ENCODE results near the gene MED4. TPM values are rescaled to one million over a fixed set of nuclear protein-coding genes. Genes with fewer than 3 reads are reported as not detected.

The MED4 gene
- total RNA-seq, 2 experiments from 2014 or later: 48.9 to 56.1 TPM

DNA sequence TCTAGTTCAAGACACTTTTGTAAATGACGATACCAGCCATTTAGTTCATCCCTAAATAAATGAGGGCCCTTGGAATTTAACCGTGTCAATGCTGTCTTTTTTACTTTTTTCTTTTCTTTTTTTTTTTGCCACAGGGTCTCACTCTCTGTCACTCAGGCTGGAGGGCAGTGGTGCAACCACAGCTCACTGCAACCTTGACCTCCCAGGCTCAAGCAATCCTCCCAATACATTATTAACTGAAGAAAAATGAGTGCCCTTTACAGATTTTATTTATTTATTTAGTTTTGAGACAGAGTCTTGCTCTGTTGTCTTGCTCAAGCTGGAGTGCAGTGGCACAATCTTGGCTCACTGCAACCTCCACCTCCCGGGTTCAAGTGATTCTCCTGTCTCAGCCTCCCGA, 2.9 kb upstream of the MED4 start:
- Histone ChIP-seq H3K36me3 (ENCODE audit: insufficient read depth, low read length) (no peaks in the 10 kb centered on the region), H3K27ac (ENCODE audit: low read depth in 1 of 2, low read length in 2 of 2) (no peak overlapping the region), H3K9me3 (ENCODE audit: control insufficient read depth in 1 of 2, insufficient read depth in 1 of 2, low read length in 2 of 2) (peaks cover 0 to 5% of the 10 kb centered on the region in 2 experiments), H3K4me1 (ENCODE audit: insufficient read depth, low read length) (peaks cover 14% of the 10 kb centered on the region), H3K27me3 (ENCODE audit: control insufficient read depth in 1 of 2, insufficient read depth in 2 of 2, low read length in 2 of 2) (no peaks in the 10 kb centered on the region), H3K4me3 (ENCODE audit: low read length) (no peak overlapping the region)
- no peak overlapping the region for H3K4me3 Mint-ChIP-seq
- DNase-seq (no peak), ATAC-seq (ENCODE audit: poor library complexity) (no peak)
- H3K36me3 Mint-ChIP-seq (ENCODE audit: low read depth): peaks cover 16% of the 10 kb centered on the region
- peaks cover 29% of the 10 kb centered on the region for H3K4me1 Mint-ChIP-seq (ENCODE audit: low read depth)
- no peak for TF ChIP-seq CTCF (IDR thresholded peaks at IDR 0.05)
- ChIA-PET CTCF (interaction anchor here (2.0 kb wide), 1 partner anchor 60 kb away, joined by 10 read pairs; the partner anchor contains the start of gene NUDT15), POLR2A (no interaction called here)
- no peaks in the 10 kb centered on the region for H3K9me3 Mint-ChIP-seq
- H3K27me3 Mint-ChIP-seq: peaks cover 12% of the 10 kb centered on the region
- intact Hi-C loops (cut with DNase I, micrococcal nuclease): loop anchor here in 1 of 2 experiments (10.0 kb wide), 2 partner anchors 667 to 877 kb away; partner anchors contain the start of gene FNDC3A
- no peak overlapping the region for H3K27ac Mint-ChIP-seq

DNA sequence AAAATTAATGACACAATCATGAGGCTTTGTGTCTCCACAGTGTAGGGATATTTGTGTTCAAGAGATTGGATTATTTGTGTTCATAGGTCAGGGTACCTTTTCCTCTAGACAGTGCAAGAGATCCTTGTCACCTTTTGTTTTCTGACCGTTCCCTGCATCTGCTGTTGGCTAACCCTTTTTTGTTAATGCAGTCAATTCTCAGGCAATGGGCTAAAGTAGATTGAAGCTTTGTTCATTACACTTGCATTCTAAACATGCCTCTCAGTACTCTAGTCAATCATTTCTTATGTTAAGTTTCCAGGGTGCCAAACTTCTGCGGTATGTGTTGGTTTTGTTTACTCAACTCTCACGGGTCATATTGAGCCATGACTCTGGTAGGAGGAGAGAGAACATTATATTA, 1.8 kb upstream of the MED4 start:
- no peak for ATAC-seq (ENCODE audit: poor library complexity)
- H3K27ac Mint-ChIP-seq: no peak overlapping the region
- H3K4me3 Mint-ChIP-seq: peak overlapping the region; percentile 100
- ChIA-PET CTCF (interaction anchor here (2.0 kb wide), 1 partner anchor 59 kb away, joined by 10 read pairs; the partner anchor contains the start of gene NUDT15), POLR2A (no interaction called here)
- TF ChIP-seq CTCF (IDR thresholded peaks at IDR 0.05): no peak
- H3K4me3 ChIP-seq (ENCODE audit: low read length): no peak overlapping the region
- no peaks in the 10 kb centered on the region for H3K9me3 Mint-ChIP-seq
- H3K36me3 Mint-ChIP-seq (ENCODE audit: low read depth): peaks cover 23% of the 10 kb centered on the region
- peaks cover 23% of the 10 kb centered on the region for H3K4me1 ChIP-seq (ENCODE audit: insufficient read depth, low read length)
- H3K4me1 Mint-ChIP-seq (ENCODE audit: low read depth): peaks cover 38% of the 10 kb centered on the region
- no peak overlapping the region for H3K27ac ChIP-seq (ENCODE audit: low read depth in 1 of 2, low read length in 2 of 2)
- peaks cover 0 to 5% of the 10 kb centered on the region in 2 experiments for H3K9me3 ChIP-seq (ENCODE audit: control insufficient read depth in 1 of 2, insufficient read depth in 1 of 2, low read length in 2 of 2)
- intact Hi-C loops (cut with DNase I, micrococcal nuclease): loop anchor here in 1 of 2 experiments (10.0 kb wide), 2 partner anchors 668 to 878 kb away; partner anchors contain the start of gene FNDC3A
- H3K27me3 ChIP-seq (ENCODE audit: control insufficient read depth in 1 of 2, insufficient read depth in 2 of 2, low read length in 2 of 2): no peaks in the 10 kb centered on the region
- H3K27me3 Mint-ChIP-seq: peaks cover 8% of the 10 kb centered on the region
- DNase-seq: no peak
- H3K36me3 ChIP-seq (ENCODE audit: insufficient read depth, low read length): peaks cover 4% of the 10 kb centered on the region

GRCh38 chr13:48094404-48094780, 512 bp downstream of the MED4 start:
- intact Hi-C loops (cut with DNase I, micrococcal nuclease): loop anchor here in 1 of 2 experiments (2.0 to 10.0 kb wide), 3 partner anchors 208 to 880 kb away; partner anchors contain the start of genes FNDC3A and RB1
- Mint-ChIP-seq H3K4me1 (ENCODE audit: low read depth) (peaks cover 59% of the 10 kb centered on the region), H3K4me3 (peak overlapping the region; percentile 100)

More at GRCh38 chr13:48094404-48094780, 512 bp downstream of the MED4 start:
- H3K9me3 ChIP-seq (ENCODE audit: control insufficient read depth in 1 of 2, insufficient read depth in 1 of 2, low read length in 2 of 2): peaks cover 0 to 5% of the 10 kb centered on the region in 2 experiments
- peaks cover 8% of the 10 kb centered on the region for H3K36me3 ChIP-seq (ENCODE audit: insufficient read depth, low read length)
- no peak for ATAC-seq (ENCODE audit: poor library complexity)
- no peaks in the 10 kb centered on the region for H3K27me3 ChIP-seq (ENCODE audit: control insufficient read depth in 1 of 2, insufficient read depth in 2 of 2, low read length in 2 of 2)
- H3K4me3 ChIP-seq (ENCODE audit: low read length): peak overlapping the region; percentile 85
- H3K36me3 Mint-ChIP-seq (ENCODE audit: low read depth): peaks cover 33% of the 10 kb centered on the region
- no peak for TF ChIP-seq CTCF (IDR thresholded peaks at IDR 0.05)
- no peaks in the 10 kb centered on the region for H3K27me3 Mint-ChIP-seq
- peak overlapping the region; percentile 95 for H3K27ac Mint-ChIP-seq
- ChIA-PET POLR2A (interaction anchor here (1.0 to 2.4 kb wide), 19 partner anchors 15 to 468 kb away, joined by 3 to 40 read pairs (median 4); partner anchors contain the start of genes ITM2B, LPAR6, NUDT15 and RB1), CTCF (interaction anchor here (0.7 to 2.4 kb wide), 30 partner anchors 9 to 1697 kb away, joined by 3 to 48 read pairs (median 4); partner anchors contain the start of genes ITM2B, NUDT15, RB1 and RCBTB2)
- peaks cover 23% of the 10 kb centered on the region for H3K4me1 ChIP-seq (ENCODE audit: insufficient read depth, low read length)
- DNase-seq: no peak
- no peaks in the 10 kb centered on the region for H3K9me3 Mint-ChIP-seq
- H3K27ac ChIP-seq (ENCODE audit: low read depth in 1 of 2, low read length in 2 of 2): peak overlapping the region; percentile 84 to 89
